Activated B cell treated with CpG ODN at 0.5 μM for 24 hours (primary cell): ENCODE data around the gene CFAP99. TPM values are rescaled to one million over a fixed set of nuclear protein-coding genes. Genes with fewer than 3 reads are reported as not detected.

Experiments
- ATAC-seq: fragments of 200-7000 bp; cut with Tn5 transposase; one replicate; pipeline ENCODE4 v1.10.0; 2021; ENCODE audit warnings: low read depth, mild to moderate bottlenecking, moderate library complexity
- CTCF ChIA-PET: fragments of 350-600 bp; sonication (Branson Sonifier 250); formaldehyde crosslinking; loops from one replicate; lab custom pipeline; 2021; ENCODE audit warnings: antibody characterized with exemption; lab: Charles Lee
- POLR2A ChIA-PET: fragments of 350-600 bp; sonication (Branson Sonifier 250); formaldehyde crosslinking; loops from one replicate; lab custom pipeline; 2021; ENCODE audit warnings: antibody characterized with exemption; lab: Charles Lee
- DNase-seq: peaks from one replicate; pipeline ENCODE4 v3.0.0; 2022
- H3K27ac Mint-ChIP-seq: one replicate; pipeline ENCODE4 v1.8.0; 2020; ENCODE audit warnings: mixed read lengths
- H3K27me3 Mint-ChIP-seq: one replicate; pipeline ENCODE4 v1.8.0; 2021; ENCODE audit warnings: mixed read lengths
- H3K36me3 Mint-ChIP-seq: one replicate; pipeline ENCODE4 v1.8.0; 2021; ENCODE audit warnings: low read depth, mixed read lengths
- H3K4me1 Mint-ChIP-seq: one replicate; pipeline ENCODE4 v1.8.0; 2021; ENCODE audit warnings: mixed read lengths
- H3K4me3 Mint-ChIP-seq: one replicate; pipeline ENCODE4 v1.8.0; 2020; ENCODE audit warnings: mild to moderate bottlenecking, mixed read lengths
- H3K9me3 Mint-ChIP-seq: one replicate; pipeline ENCODE4 v1.8.0; 2020; ENCODE audit warnings: mixed read lengths
- intact Hi-C: fragments of 100-400 bp; cut with micrococcal nuclease; formaldehyde crosslinking; loops from one replicate; pipeline ENCODE4 v1.15.1; 2024
- total RNA-seq: library from RNA; stranded (reverse); gene quantifications from 2 replicates; pipeline ENCODE4 v1.2.3, GENCODE V29; 2022
- TF ChIP-seq, protein P1 (sequence below): fragments of 200-600 bp; IDR thresholded peaks from one replicate; pipeline ENCODE4 v1.8.0; 2022; ENCODE audit warnings: antibody characterized with exemption, mild to moderate bottlenecking

The CFAP99 gene
- not detected in 2 replicates for total RNA-seq

DNA sequence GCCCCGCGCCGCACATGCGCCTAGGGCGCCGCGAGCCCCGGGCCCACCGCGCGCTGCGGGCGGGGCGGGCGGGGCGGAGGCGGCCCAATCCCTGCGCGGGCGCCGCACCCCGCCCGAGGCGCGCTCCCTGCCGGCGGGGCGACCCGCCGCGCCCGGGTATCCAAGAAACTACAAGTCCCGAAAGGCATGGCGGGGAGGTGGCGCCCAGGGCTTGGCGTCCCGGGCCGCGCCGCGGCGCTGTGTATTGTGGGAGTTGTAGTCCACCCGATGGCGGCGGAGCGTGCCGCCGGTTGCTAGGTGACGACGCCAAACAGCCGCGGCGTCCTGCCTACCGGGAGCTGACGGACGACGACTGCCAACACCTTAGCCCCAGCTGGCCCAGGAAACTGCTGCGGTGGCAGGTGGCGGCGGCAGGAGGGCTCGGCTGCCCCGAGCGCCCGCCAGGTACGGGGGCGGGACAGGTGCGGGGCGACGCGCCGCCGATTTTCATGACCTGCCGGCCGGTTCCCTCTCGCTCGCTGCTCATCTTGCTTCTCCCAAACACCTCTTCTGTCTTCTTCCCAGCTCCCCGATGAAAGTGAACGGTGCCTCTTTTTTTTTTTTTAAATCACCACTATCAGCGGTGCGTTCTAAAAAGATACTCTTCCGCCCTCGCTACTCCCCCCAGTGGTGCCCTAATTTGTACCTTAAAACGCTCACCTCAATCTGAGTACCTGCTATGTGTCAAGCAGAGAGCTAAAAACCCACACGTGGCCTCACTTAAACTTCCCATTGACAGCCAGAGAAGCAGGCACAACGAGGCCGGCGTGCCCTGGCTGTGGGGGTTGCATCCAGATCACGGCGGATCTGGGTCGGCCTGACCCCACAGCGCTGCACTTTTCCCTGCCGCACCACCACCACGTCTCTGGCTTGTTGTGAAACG is at the start of gene CFAP99:
TSS of gene CFAP99 (plus strand) at position 306 of the 922 bp plus-strand sequence.
- Mint-ChIP-seq H3K4me3 (peak within 1 kb of the TSS; percentile 91), H3K36me3 (no peaks in the 10 kb centered on the region), H3K27ac (peak within 1 kb of the TSS; percentile 90), H3K27me3 (peaks cover 28% of the 10 kb centered on the region), H3K4me1 (peaks cover 39% of the 10 kb centered on the region), H3K9me3 (no peaks in the 10 kb centered on the region)
- TF ChIP-seq, protein P1, sequence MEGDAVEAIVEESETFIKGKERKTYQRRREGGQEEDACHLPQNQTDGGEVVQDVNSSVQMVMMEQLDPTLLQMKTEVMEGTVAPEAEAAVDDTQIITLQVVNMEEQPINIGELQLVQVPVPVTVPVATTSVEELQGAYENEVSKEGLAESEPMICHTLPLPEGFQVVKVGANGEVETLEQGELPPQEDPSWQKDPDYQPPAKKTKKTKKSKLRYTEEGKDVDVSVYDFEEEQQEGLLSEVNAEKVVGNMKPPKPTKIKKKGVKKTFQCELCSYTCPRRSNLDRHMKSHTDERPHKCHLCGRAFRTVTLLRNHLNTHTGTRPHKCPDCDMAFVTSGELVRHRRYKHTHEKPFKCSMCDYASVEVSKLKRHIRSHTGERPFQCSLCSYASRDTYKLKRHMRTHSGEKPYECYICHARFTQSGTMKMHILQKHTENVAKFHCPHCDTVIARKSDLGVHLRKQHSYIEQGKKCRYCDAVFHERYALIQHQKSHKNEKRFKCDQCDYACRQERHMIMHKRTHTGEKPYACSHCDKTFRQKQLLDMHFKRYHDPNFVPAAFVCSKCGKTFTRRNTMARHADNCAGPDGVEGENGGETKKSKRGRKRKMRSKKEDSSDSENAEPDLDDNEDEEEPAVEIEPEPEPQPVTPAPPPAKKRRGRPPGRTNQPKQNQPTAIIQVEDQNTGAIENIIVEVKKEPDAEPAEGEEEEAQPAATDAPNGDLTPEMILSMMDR: no peak
- ATAC-seq (peak; percentile 91), DNase-seq (peak; percentile 93)
- ChIA-PET CTCF (interaction anchor here (1.0 to 1.2 kb wide), 2 partner anchors 50 to 199 kb away, joined by 4 to 5 read pairs; partner anchors contain the start of gene RNF4), POLR2A (interaction anchor here (0.6 to 1.9 kb wide), 14 partner anchors 17 to 474 kb away, joined by 3 to 8 read pairs (median 4); partner anchors contain the start of genes HAUS3, MXD4, POLN and RNF4)
- intact Hi-C loops: loop anchor here (1.0 to 10.0 kb wide), 10 partner anchors 22 to 516 kb away; partner anchors contain the start of genes FAM193A, HAUS3, MXD4 and NELFA

DNA sequence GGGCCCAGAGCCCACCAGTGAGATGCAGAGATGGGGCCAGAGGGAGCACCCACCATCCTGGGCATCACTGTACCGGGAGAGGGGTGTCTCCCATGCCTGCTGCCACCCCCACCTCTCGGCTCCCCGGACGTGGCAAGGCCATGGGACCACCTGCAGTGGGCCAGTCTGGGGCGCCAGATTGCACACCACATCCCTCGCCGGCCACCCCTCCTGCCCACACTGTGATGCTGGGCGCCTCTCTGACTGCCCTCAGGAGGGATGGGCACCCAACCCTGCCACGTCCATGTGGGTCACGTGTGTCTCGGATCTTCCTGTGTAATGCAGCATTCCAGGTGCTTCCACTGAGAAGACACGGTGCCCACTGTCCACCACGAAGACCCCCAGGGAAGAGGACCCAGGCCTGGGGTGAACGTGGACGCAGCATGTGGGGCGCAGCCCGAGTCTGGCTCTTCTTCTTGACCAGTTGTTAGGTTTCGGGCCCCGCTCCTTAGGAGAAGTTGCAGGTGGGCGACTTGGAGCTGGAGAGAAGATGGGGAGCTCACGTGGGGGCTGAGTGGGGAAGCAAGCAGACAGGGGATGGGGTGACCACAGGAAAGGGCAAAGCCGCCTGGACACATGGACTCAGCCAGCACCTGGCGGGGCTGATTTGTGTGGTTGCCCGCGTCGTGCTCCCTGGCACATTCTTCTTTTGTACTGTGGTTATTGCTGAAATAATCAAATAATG is 48.0 kb upstream of the CFAP99 start:
- no peaks in the 10 kb centered on the region for H3K36me3 Mint-ChIP-seq
- H3K4me3 Mint-ChIP-seq: no peak overlapping the region
- peaks cover 12% of the 10 kb centered on the region for H3K9me3 Mint-ChIP-seq
- ATAC-seq (no peak), DNase-seq (no peak)
- TF ChIP-seq, protein P1: no peak
- POLR2A ChIA-PET: no interaction called here
- no peak overlapping the region for H3K27ac Mint-ChIP-seq
- peaks cover 1% of the 10 kb centered on the region for H3K27me3 Mint-ChIP-seq
- CTCF ChIA-PET: no interaction called here
- no peaks in the 10 kb centered on the region for H3K4me1 Mint-ChIP-seq
- intact Hi-C loops: no loop called here

DNA sequence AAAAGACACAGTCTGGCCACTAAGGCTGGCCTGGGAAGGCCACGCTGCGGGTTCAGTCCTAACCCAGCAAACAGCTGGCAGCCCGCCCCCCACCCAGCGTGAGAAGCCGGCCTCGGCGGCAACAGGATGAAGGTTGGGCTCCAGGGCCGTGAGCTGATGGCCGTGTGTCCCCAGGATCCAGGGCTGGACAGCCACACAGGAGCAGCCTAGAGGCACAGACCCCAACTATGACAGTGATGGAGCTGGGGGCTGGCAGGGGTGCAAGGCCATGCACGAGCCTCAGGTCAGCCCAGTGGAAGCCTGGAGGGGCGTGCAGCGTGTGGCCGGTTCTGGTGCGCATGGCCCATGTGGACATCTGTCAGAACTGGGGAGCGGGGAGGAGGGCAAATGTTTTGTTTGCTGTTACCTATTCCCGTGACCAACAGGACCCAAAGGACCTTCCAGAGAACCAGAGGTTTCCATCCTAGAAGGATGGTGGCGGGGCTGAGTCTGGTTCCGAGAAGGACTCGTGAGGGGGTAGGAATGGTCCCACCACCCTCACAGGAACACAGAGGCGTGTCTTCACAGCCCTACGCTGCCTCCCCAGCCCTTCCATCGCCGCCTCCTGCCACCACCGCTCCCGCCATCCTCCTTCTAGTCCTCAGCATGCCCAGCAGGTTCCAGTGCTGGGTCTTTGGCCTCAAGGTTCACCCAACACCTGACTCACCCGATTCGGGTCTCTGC is 46.8 kb upstream of the CFAP99 start:
- CTCF ChIA-PET: no interaction called here
- ATAC-seq: no peak
- POLR2A ChIA-PET: no interaction called here

DNA sequence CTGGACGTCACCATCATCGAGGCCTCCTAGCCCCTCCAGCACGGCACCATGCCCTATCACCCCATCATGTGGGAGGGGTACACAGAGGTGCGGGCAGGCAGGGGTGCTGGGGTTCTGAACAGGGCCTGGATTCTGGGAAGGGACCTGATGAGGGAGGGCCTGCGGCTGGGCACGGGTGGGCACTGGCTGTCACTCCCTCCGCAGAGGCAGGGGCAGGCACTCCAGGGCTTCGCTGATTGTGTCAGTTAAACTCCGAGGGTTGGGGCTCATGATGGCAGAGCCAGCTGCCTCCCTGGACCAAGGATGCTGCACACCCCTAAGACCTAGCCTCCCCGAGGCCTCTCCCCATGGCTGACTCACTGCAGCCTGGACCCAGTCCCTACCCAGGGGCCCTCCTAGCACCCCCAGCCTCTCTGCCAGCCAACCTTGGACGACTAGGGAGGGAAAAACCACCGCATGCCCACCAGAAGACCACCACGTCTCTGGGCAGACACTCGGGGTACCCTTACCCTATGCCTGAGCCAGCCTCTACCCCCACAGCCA is 46.2 kb upstream of the CFAP99 start:
- H3K36me3 Mint-ChIP-seq: no peaks in the 10 kb centered on the region
- H3K27ac Mint-ChIP-seq: no peak overlapping the region
- ChIA-PET CTCF (interaction anchor here (0.9 kb wide), 1 partner anchor 153 kb away, joined by 3 read pairs; no protein-coding TSS in a partner anchor), POLR2A (interaction anchor here (0.6 kb wide), 1 partner anchor 32 kb away, joined by 7 read pairs; no protein-coding TSS in a partner anchor)
- H3K4me1 Mint-ChIP-seq: no peaks in the 10 kb centered on the region
- TF ChIP-seq, protein P1: no peak
- H3K27me3 Mint-ChIP-seq: peaks cover 5% of the 10 kb centered on the region
- intact Hi-C loops: no loop called here
- no peak overlapping the region for H3K4me3 Mint-ChIP-seq
- no peak for DNase-seq
- H3K9me3 Mint-ChIP-seq: peaks cover 12% of the 10 kb centered on the region
- no peak for ATAC-seq

More for the DNA sequence above, 46.8 kb upstream of the CFAP99 start:
- H3K4me1 Mint-ChIP-seq: no peaks in the 10 kb centered on the region
- TF ChIP-seq, protein P1: no peak
- no peak overlapping the region for H3K4me3 Mint-ChIP-seq
- DNase-seq: no peak
- H3K36me3 Mint-ChIP-seq: no peaks in the 10 kb centered on the region
- H3K27me3 Mint-ChIP-seq: peaks cover 1% of the 10 kb centered on the region
- H3K27ac Mint-ChIP-seq: no peak overlapping the region
- H3K9me3 Mint-ChIP-seq: peaks cover 12% of the 10 kb centered on the region
- intact Hi-C loops: no loop called here
